Thyroid gland (tissue), 4 donors: ENCODE data around the gene VMAC. TPM values are rescaled to one million over a fixed set of nuclear protein-coding genes. Genes with fewer than 3 reads are reported as not detected.

Experiments
- DNase-seq, 2 donors: peaks; one replicate each; pipeline ENCODE4 v3.0.0-alpha.2; 2019
- H3K27ac ChIP-seq, 3 donors: fragments of 200-600 bp; sonication (generic); 1 replicate in 2 of 3; 2 replicates in 1 of 3; pipeline ENCODE4 v1.5.1; 2016 to 2019; ENCODE audit warnings: mild to moderate bottlenecking in 1 of 3, moderate library complexity in 1 of 3
- H3K27me3 ChIP-seq: fragments of 200-600 bp; sonication (generic); one replicate; pipeline ENCODE4 v1.5.1; 2019
- H3K36me3 ChIP-seq, 2 donors: fragments of 200-600 bp; sonication (generic); one replicate each; pipeline ENCODE4 v1.5.1; 2016 to 2019
- H3K4me1 ChIP-seq, 2 donors: fragments of 200-600 bp; sonication (generic); one replicate each; pipeline ENCODE4 v1.5.1; 2017 to 2019
- H3K4me3 ChIP-seq, 3 donors: fragments of 200-600 bp; sonication (generic); replicated peaks in 1 of 3; 1 replicate in 2 of 3; 2 replicates in 1 of 3; pipeline ENCODE4 v1.5.1; 2016; ENCODE audit warnings: mild to moderate bottlenecking in 1 of 3
- H3K9me3 ChIP-seq: fragments of 200-600 bp; sonication (generic); one replicate; pipeline ENCODE4 v1.5.1; 2017
- POLR2A ChIP-seq, 2 donors: fragments of 450-650 bp; IDR thresholded peaks; one replicate each; pipeline ENCODE4 v1.6.1; 2017; ENCODE audit warnings: antibody characterized with exemption in 2 of 2, mild to moderate bottlenecking in 2 of 2, moderate library complexity in 1 of 2
- WGBS, 2 donors: methylation state at CpG; one replicate each; pipeline ENCODE4 v1.1.5; 2017; 5-methylcytosine and 5-hydroxymethylcytosine counted together
- intact Hi-C: fragments of 100-400 bp; cut with DNase I; formaldehyde crosslinking; loops from one replicate; pipeline ENCODE4 v1.15.1; 2023
- total RNA-seq, 4 donors: library from RNA; depleted of rRNA; stranded (reverse); fragments of >200 nt; gene quantifications; one replicate each; pipeline ENCODE4 v1.2.3, GENCODE V29; 2016
- TF ChIP-seq, protein P1 (sequence below), 6 experiments: fragments of 200-600 bp in 3 of 6; fragments of 450-650 bp in 3 of 6; sonication (generic) in 3 of 6; IDR thresholded peaks; one replicate each; pipeline ENCODE4 v1.5.1; 2016 to 2019; ENCODE audit warnings: antibody characterized with exemption in 6 of 6, mild to moderate bottlenecking in 2 of 6, inconsistent platforms in 1 of 6, moderate library complexity in 1 of 6

The VMAC gene
- total RNA-seq, 4 donors from 2014 or later = 14.3 to 27.2 (median 17.8) TPM

DNA sequence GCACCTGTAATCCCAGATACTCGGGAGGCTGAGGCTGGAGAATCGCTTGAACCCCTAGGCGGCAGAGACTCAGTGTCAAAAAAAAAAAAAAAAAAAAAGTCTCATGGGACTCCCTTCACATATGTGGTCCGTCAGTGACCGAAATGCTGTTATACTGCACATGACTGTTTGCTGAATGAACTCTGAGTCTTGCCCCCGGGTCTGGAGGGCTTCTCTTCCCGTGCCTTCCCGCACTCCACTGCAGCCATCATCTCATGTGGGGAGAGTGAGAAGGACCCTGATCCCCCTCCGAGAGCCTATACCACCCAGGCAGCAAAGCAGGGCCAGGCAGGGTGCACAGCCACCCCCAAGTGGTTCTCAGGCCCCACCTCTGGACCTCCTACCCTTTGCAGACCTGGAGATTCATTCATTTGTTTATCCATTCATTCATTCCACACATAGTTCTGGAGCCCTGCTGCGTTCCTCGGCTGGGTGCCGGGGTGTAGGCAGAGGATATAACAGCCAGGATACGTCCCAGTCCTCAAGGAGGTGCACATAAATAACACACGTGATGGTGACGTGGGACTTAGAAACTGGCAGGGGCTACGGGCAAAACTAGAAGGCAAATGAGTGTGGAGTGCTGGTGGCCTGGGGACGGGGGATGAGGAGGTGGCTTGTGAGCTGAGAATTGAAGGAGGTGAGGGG lies 15.2 kb upstream of the VMAC start:
- DNase-seq = no peak
- H3K4me3 ChIP-seq = no peak overlapping the region
- H3K27ac ChIP-seq = no peak overlapping the region
- no peaks in the 10 kb centered on the region for H3K9me3 ChIP-seq
- TF ChIP-seq, protein P1, sequence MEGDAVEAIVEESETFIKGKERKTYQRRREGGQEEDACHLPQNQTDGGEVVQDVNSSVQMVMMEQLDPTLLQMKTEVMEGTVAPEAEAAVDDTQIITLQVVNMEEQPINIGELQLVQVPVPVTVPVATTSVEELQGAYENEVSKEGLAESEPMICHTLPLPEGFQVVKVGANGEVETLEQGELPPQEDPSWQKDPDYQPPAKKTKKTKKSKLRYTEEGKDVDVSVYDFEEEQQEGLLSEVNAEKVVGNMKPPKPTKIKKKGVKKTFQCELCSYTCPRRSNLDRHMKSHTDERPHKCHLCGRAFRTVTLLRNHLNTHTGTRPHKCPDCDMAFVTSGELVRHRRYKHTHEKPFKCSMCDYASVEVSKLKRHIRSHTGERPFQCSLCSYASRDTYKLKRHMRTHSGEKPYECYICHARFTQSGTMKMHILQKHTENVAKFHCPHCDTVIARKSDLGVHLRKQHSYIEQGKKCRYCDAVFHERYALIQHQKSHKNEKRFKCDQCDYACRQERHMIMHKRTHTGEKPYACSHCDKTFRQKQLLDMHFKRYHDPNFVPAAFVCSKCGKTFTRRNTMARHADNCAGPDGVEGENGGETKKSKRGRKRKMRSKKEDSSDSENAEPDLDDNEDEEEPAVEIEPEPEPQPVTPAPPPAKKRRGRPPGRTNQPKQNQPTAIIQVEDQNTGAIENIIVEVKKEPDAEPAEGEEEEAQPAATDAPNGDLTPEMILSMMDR (IDR thresholded peaks at IDR 0.05) = no peak
- TF ChIP-seq POLR2A (IDR thresholded peaks at IDR 0.05) = no peak
- no peaks in the 10 kb centered on the region for H3K36me3 ChIP-seq
- intact Hi-C loops = no loop called here
- H3K27me3 ChIP-seq = no peaks in the 10 kb centered on the region
- 57 to 58% methylated on average over 17 of the region's 17 CpGs for WGBS, 2 donors
- H3K4me1 ChIP-seq = peaks cover 7 to 31% of the 10 kb centered on the region in 2 donors

DNA sequence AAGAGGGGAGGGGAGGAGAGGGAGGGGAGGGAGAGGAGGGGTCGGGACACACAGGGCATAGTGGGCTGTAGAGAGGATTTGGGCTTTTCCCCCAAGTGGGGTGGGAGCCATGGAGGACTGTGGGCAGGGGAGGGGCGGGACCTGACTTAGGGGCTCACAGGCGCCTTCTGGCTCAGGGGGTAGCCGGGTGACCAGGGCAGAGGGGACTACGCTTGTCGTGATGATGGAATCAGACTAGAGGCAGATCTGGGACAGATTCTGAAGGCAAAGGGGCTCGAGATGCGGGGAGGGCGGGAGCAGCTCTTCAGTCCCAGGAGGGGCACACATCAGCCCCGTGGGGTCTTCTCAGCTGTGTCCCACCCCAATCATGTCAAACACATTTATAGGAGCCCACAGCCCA lies 14.6 kb upstream of the VMAC start:
- H3K9me3 ChIP-seq = no peaks in the 10 kb centered on the region
- whole genome bisulfite sequencing, 2 donors = 39 to 50% methylated on average over 9 to 10 of the region's 10 CpGs
- no peak overlapping the region for H3K4me3 ChIP-seq
- peaks cover 2 to 5% of the 10 kb centered on the region in 2 donors for H3K36me3 ChIP-seq
- H3K4me1 ChIP-seq = peaks cover 7 to 37% of the 10 kb centered on the region in 2 donors
- TF ChIP-seq, protein P1 (IDR thresholded peaks at IDR 0.05) = no peak
- TF ChIP-seq POLR2A (IDR thresholded peaks at IDR 0.05) = no peak
- no peak overlapping the region for H3K27ac ChIP-seq
- DNase-seq = no peak
- intact Hi-C loops = no loop called here
- H3K27me3 ChIP-seq = no peaks in the 10 kb centered on the region

DNA sequence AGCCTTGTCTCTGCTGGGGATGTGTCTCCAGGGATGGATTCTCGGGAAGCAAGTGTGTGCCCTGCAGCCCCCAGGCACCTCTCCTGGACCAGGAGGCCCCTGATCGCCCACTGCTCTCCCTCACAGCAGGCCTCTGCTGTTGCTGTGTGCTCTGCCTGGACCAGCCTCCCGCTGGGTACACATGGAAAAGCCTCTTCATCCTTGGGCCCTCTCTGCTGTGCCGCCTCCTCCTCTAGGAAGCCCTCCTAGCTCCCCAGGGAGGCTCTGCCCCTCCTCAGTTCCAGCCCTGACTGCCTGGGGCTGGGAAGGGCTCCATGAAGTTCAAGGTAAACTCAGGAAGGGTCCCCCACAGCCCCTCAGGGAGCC lies 13.1 kb upstream of the VMAC start:
- WGBS, 2 donors = 41% methylated on average over 3 to 4 of the region's 4 CpGs
- Histone ChIP-seq H3K36me3 (peaks cover 17 to 19% of the 10 kb centered on the region in 2 donors), H3K4me3 (no peak overlapping the region), H3K27ac (no peak overlapping the region), H3K9me3 (no peaks in the 10 kb centered on the region), H3K27me3 (no peaks in the 10 kb centered on the region), H3K4me1 (peaks cover 7 to 40% of the 10 kb centered on the region in 2 donors)
- TF ChIP-seq, protein P1 (IDR thresholded peaks at IDR 0.05) = no peak
- TF ChIP-seq POLR2A (IDR thresholded peaks at IDR 0.05) = no peak
- intact Hi-C loops = no loop called here
- no peak for DNase-seq

DNA sequence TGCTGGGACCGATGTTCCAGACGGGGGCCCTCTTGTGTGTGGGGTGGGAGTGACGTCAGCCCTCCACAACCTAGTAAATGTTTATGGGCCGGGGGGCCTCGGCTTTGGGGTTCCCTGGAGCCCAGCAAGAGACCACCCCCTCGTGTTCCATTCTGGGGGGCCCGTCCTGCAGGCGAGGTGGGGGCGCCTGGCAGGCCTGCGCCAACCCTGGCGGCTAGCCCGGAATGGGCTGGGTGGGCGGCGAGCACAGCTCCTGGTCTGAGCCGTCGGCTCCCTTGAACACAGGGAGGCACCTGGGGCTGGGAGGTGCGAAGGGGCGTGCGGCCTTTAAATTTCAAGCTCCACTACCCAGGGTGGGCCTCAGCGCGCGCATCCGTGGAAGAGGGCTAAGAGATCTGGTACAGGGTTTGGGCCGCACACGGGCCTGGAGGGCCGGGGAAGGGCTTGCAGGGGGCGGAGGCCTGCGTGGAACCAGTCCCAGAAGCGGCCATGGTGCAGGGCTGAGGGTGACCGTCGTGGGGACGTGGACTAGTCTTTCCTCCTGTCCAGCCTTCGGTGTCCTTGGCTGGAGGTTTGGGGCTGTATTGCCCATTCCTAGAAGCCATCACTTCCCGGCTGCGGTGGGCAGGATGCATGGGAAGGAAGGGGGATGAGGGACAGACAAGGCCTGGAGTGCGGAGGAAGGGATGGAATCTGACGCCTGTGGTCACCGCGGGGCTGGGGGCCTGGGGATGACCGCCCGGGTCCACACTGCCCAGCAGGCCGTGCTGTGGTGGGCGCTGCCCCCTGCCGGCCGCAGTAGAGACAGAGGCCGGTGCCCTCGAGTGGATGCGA lies 12.5 kb upstream of the VMAC start:
- TF ChIP-seq POLR2A (IDR thresholded peaks at IDR 0.05) = no peak
- TF ChIP-seq, protein P1 (IDR thresholded peaks at IDR 0.05) = peak; percentile 30 to 70 (median 48)
- Histone ChIP-seq H3K36me3 (peaks cover 19% of the 10 kb centered on the region in 2 donors), H3K9me3 (no peaks in the 10 kb centered on the region), H3K27me3 (no peaks in the 10 kb centered on the region), H3K4me3 (no peak overlapping the region), H3K4me1 (peaks cover 7 to 40% of the 10 kb centered on the region in 2 donors), H3K27ac (no peak overlapping the region)
- DNase-seq = peak; percentile 37 to 41
- 5% methylated on average over 22 of the region's 48 CpGs for WGBS, 2 donors
- intact Hi-C loops = loop anchor here (2.0 kb wide), 1 partner anchor 87 kb away; the partner anchor contains the start of gene NRTN
